Measurements from ENCODE around the gene FBXL7.

DNA sequence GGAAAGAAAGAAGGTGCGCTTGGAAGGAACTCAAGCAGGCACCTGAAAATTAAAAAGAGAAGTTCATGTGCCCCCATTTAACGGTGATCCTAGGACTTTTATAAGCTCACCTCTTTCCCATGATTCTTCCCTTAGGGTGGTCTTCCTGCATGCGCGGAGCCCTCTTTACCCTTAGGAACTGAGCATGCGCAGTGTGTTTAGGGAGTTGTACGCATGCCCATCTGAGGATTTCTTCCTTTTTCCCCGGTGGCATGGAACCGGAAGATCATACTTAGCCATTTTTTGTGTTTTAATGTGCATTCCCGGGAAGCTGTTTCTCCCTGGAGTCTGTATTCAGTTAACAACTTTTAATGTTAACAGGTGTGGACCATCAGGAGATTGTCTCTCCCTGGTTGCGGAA, 119.0 kb downstream of the FBXL7 start:
- TF ChIP-seq, protein P1, sequence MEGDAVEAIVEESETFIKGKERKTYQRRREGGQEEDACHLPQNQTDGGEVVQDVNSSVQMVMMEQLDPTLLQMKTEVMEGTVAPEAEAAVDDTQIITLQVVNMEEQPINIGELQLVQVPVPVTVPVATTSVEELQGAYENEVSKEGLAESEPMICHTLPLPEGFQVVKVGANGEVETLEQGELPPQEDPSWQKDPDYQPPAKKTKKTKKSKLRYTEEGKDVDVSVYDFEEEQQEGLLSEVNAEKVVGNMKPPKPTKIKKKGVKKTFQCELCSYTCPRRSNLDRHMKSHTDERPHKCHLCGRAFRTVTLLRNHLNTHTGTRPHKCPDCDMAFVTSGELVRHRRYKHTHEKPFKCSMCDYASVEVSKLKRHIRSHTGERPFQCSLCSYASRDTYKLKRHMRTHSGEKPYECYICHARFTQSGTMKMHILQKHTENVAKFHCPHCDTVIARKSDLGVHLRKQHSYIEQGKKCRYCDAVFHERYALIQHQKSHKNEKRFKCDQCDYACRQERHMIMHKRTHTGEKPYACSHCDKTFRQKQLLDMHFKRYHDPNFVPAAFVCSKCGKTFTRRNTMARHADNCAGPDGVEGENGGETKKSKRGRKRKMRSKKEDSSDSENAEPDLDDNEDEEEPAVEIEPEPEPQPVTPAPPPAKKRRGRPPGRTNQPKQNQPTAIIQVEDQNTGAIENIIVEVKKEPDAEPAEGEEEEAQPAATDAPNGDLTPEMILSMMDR (IDR thresholded peaks at IDR 0.05; ENCODE audit: low read depth, low read length, poor library complexity, severe bottlenecking) = no peak
- no peak for TF ChIP-seq EZH2phosphoT487 (IDR thresholded peaks at IDR 0.05; ENCODE audit: borderline replicate concordance, low read length)
